B cell (primary cell): Measurements from ENCODE around the gene SREK1. TPM values are rescaled to one million over a fixed set of nuclear protein-coding genes. Genes with fewer than 3 reads are reported as not detected.

ENCODE experiments used
- ATAC-seq: fragments of 200-7000 bp; cut with Tn5 transposase; one replicate; pipeline ENCODE4 v1.10.0; 2021; ENCODE audit warnings: low read depth, mild to moderate bottlenecking, moderate number of reproducible peaks, moderate library complexity
- CTCF ChIA-PET: fragments of 350-600 bp; sonication (Branson Sonifier 250); formaldehyde crosslinking; loops from one replicate; lab custom pipeline; 2021; ENCODE audit warnings: antibody characterized with exemption, inconsistent platforms; lab: Charles Lee
- POLR2A ChIA-PET: fragments of 350-600 bp; sonication (Branson Sonifier 250); formaldehyde crosslinking; loops from one replicate; lab custom pipeline; 2021; ENCODE audit warnings: antibody characterized with exemption; lab: Charles Lee
- DNase-seq: peaks from one replicate; pipeline ENCODE4 v3.0.0; 2013
- H2AFZ ChIP-seq: 2 replicates; pipeline ENCODE4 v1.6.1; 2012; ENCODE audit warnings: mild to moderate bottlenecking, low read depth, low read length; ENCODE audit not compliant: insufficient read depth, poor library complexity, severe bottlenecking
- H3K27ac ChIP-seq, 2 donors: 1 replicate in 1 of 2; 2 replicates in 1 of 2; pipeline ENCODE4 v1.5.1; 2012 to 2013; ENCODE audit warnings: low read length in 2 of 2, mild to moderate bottlenecking in 2 of 2, moderate library complexity in 1 of 2
- H3K27me3 ChIP-seq, 4 experiments: fragments of 200-600 bp in 1 of 4; sonication (generic) in 1 of 4; replicated peaks in 1 of 4; 1 replicate in 2 of 4; 2 replicates in 2 of 4; pipeline versions ENCODE4 v1.6.1 to v1.7.0; 2013 to 2016; ENCODE audit warnings: low read length in 3 of 4, mild to moderate bottlenecking in 2 of 4, mixed read lengths in 1 of 4, moderate library complexity in 1 of 4; ENCODE audit not compliant: insufficient read depth in 4 of 4, control insufficient read depth in 3 of 4; ENCODE audit errors: control extremely low read depth in 1 of 4
- H3K36me3 ChIP-seq, 2 experiments: replicated peaks in 1 of 2; 1 replicate in 1 of 2; 2 replicates in 1 of 2; pipeline versions ENCODE4 v1.6.1 to v1.7.1; 2013; ENCODE audit warnings: low read length in 1 of 2; ENCODE audit not compliant: insufficient read depth in 2 of 2, control insufficient read depth in 1 of 2; ENCODE audit errors: control extremely low read depth in 1 of 2, extremely low read depth in 1 of 2
- H3K4me1 ChIP-seq, 2 donors: fragments of 200-600 bp in 1 of 2; sonication (generic) in 1 of 2; 1 replicate in 1 of 2; 2 replicates in 1 of 2; pipeline versions ENCODE4 v1.5.1 to v1.6.1; 2013 to 2017; ENCODE audit warnings: low read length in 2 of 2; ENCODE audit not compliant: control insufficient read depth in 2 of 2, insufficient read depth in 2 of 2
- H3K4me2 ChIP-seq: replicated peaks from 2 replicates; pipeline ENCODE3; 2012; ENCODE audit warnings: mild to moderate bottlenecking, low read depth, low read length; ENCODE audit not compliant: poor library complexity, severe bottlenecking
- H3K4me3 ChIP-seq, 5 experiments: fragments of 200-600 bp in 1 of 5; sonication (generic) in 1 of 5; 1 replicate in 3 of 5; 2 replicates in 2 of 5; pipeline versions ENCODE4 v1.5.1 to v1.7.0; 2011 to 2016; ENCODE audit warnings: low read length in 4 of 5, mild to moderate bottlenecking in 4 of 5, low read depth in 2 of 5, control low read depth in 1 of 5, moderate library complexity in 1 of 5; ENCODE audit not compliant: insufficient read depth in 1 of 5; ENCODE audit errors: control extremely low read depth in 1 of 5, extremely low read depth in 1 of 5
- H3K79me2 ChIP-seq: fragments of 200-600 bp; sonication (generic); one replicate; pipeline ENCODE4 v1.6.0; 2016; ENCODE audit warnings: low read length; ENCODE audit not compliant: control insufficient read depth, insufficient read depth
- H3K9ac ChIP-seq: fragments of 200-600 bp; sonication (generic); 2 replicates; pipeline ENCODE4 v1.6.1; 2017; ENCODE audit warnings: mild to moderate bottlenecking, low read length, moderate library complexity
- H3K9me3 ChIP-seq, 3 donors: one replicate each; pipeline versions ENCODE4 v1.6.1 to v1.7.1; 2013; ENCODE audit warnings: low read length in 2 of 3; ENCODE audit not compliant: control insufficient read depth in 2 of 3, insufficient read depth in 1 of 3; ENCODE audit errors: control extremely low read depth in 1 of 3
- H4K20me1 ChIP-seq: 2 replicates; pipeline ENCODE4 v1.6.0; 2012; ENCODE audit warnings: mild to moderate bottlenecking, low read length; ENCODE audit not compliant: insufficient read depth, control insufficient read depth, poor library complexity, severe bottlenecking
- H3K27ac Mint-ChIP-seq: one replicate; pipeline ENCODE4 v1.8.0; 2021; ENCODE audit warnings: mixed read lengths
- H3K27me3 Mint-ChIP-seq: one replicate; pipeline ENCODE4 v1.8.0; 2021; ENCODE audit warnings: mixed read lengths
- H3K4me1 Mint-ChIP-seq: one replicate; pipeline ENCODE4 v1.8.0; 2021; ENCODE audit warnings: mixed read lengths
- H3K4me3 Mint-ChIP-seq: one replicate; pipeline ENCODE4 v1.8.0; 2021; ENCODE audit warnings: mixed read lengths
- H3K9me3 Mint-ChIP-seq: one replicate; pipeline ENCODE4 v1.8.0; 2022; ENCODE audit warnings: mixed read lengths; ENCODE audit not compliant: insufficient read depth
- CTCF ChIP-seq: fragments of 200-600 bp; IDR thresholded peaks from one replicate; pipeline ENCODE4 v1.8.0; 2022; ENCODE audit warnings: antibody characterized with exemption, mild to moderate bottlenecking
- EZH2 ChIP-seq: IDR thresholded peaks from 2 replicates; pipeline ENCODE4 v1.6.1; 2012; ENCODE audit warnings: borderline replicate concordance, low read depth, mild to moderate bottlenecking, moderate library complexity, low read length; ENCODE audit not compliant: insufficient read depth, poor library complexity, severe bottlenecking
- WGBS: methylation state at CpG from one replicate; pipeline ENCODE4 v1.1.5; 2013; ENCODE audit warnings: missing lambda C conversion rate; ENCODE audit not compliant: insufficient coverage; 5-methylcytosine and 5-hydroxymethylcytosine counted together
- intact Hi-C: fragments of 100-400 bp; cut with micrococcal nuclease; formaldehyde crosslinking; loops from one replicate; pipeline ENCODE4 v1.10.0; 2022
- polyA plus RNA-seq: library from polyadenylated mRNA; depleted of rRNA; stranded (reverse); fragments of >200 nt; gene quantifications from 2 replicates; pipeline ENCODE4 v1.2.3, GENCODE V29; 2012
- total RNA-seq, 2 donors: library from RNA; stranded (reverse); fragments of 120-200 nt in 1 of 2; gene quantifications; 1 replicate in 1 of 2; 2 replicates in 1 of 2; pipeline versions ENCODE4 v1.2.3 to v1.2.4, GENCODE V29; 2013 to 2022

Gene SREK1
- total and polyA plus RNA-seq, 2 donors (not counting 1 experiment from before 2014, with no cell fraction given) = 24.1 to 117 TPM

DNA sequence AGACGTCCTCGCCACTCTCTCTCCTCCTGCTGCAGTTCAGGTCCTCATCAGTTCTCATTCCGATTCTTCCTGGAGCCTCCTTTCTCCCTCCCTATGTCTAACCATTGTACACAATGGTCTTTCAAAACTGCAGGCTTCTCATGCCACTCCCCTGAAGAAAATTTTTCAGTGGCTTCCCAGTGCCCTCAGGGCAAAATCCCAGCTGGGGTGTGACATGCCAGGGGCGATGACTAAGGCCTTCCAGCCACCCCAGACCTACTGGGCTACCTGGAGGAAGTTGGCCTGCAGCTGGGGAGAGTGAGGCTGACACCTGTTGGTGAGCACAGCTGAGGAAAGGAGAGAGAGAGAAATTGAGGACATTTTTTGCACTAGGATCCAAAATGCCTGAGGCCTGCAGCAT, 65.2 kb downstream of the SREK1 start:
- Mint-ChIP-seq H3K4me1 (no peaks in the 10 kb centered on the region), H3K4me3 (no peak overlapping the region), H3K27ac (no peak overlapping the region), H3K27me3 (no peaks in the 10 kb centered on the region), H3K9me3 (no peaks in the 10 kb centered on the region)
- Histone ChIP-seq H3K27ac (no peak overlapping the region), H3K36me3 (no peaks in the 10 kb centered on the region), H3K9ac (no peak overlapping the region), H3K4me1 (no peaks in the 10 kb centered on the region), H4K20me1 (no peaks in the 10 kb centered on the region), H3K27me3 (no peaks in the 10 kb centered on the region), H3K4me2 (no peak overlapping the region), H2AFZ (no peak overlapping the region), H3K79me2 (no peaks in the 10 kb centered on the region), H3K4me3 (no peak overlapping the region), H3K9me3 (no peaks in the 10 kb centered on the region)
- CTCF ChIA-PET = no interaction called here
- POLR2A ChIA-PET = no interaction called here
- 96% methylated on average over 3 of the region's 4 CpGs for WGBS
- ATAC-seq (no peak), DNase-seq (no peak)
- TF ChIP-seq CTCF (no peak), EZH2 (no peak)
- intact Hi-C loops = no loop called here

DNA sequence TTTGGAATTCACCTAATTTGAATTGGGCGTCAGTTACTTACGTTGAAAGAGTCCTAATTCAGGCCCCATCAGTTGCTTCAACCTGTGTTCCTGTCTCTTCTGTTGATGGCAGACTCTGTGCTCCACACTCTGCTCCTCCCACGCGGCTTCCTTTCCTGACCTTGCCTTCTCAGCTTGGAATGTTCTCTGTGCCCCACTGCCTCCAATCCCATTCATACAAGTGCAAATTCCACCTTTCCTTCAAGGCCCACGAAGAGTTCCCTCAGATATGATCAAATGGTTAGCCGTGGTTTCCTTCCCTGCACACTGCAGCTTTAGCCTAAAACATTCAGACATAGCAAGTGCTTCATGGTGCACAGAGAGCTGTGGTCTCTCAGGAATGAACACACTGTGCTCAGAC, 65.7 kb downstream of the SREK1 start:
- 74% methylated on average over 6 of the region's 6 CpGs for WGBS
- intact Hi-C loops = no loop called here
- no peak overlapping the region for H2AFZ ChIP-seq

More for the DNA sequence above, 65.7 kb downstream of the SREK1 start:
- POLR2A ChIA-PET = no interaction called here
- CTCF ChIA-PET = no interaction called here
- H3K27ac Mint-ChIP-seq = no peak overlapping the region
- H4K20me1 ChIP-seq = no peaks in the 10 kb centered on the region
- H3K4me1 ChIP-seq = no peaks in the 10 kb centered on the region
- H3K36me3 ChIP-seq = no peaks in the 10 kb centered on the region
- H3K9me3 Mint-ChIP-seq = no peaks in the 10 kb centered on the region
- no peaks in the 10 kb centered on the region for H3K27me3 Mint-ChIP-seq
- no peak for ATAC-seq
- no peak overlapping the region for H3K9ac ChIP-seq
- H3K4me3 ChIP-seq = no peak overlapping the region
- H3K9me3 ChIP-seq = no peaks in the 10 kb centered on the region
- no peaks in the 10 kb centered on the region for H3K4me1 Mint-ChIP-seq
- no peaks in the 10 kb centered on the region for H3K79me2 ChIP-seq
- H3K27ac ChIP-seq = no peak overlapping the region
- no peak overlapping the region for H3K4me3 Mint-ChIP-seq
- no peak overlapping the region for H3K4me2 ChIP-seq
- no peak for TF ChIP-seq EZH2
- no peak for TF ChIP-seq CTCF
- no peak for DNase-seq
- H3K27me3 ChIP-seq = no peaks in the 10 kb centered on the region
